ENCODE data around the gene WASL. TPM values are rescaled to one million over a fixed set of nuclear protein-coding genes. Genes with fewer than 3 reads are reported as not detected.

The WASL gene
- total and polyA plus RNA-seq, 2 of the 13 experiments (the other 11 are each of a cell fraction or from before 2014, with no cell fraction given): 7.9 to 12.8 TPM

DNA sequence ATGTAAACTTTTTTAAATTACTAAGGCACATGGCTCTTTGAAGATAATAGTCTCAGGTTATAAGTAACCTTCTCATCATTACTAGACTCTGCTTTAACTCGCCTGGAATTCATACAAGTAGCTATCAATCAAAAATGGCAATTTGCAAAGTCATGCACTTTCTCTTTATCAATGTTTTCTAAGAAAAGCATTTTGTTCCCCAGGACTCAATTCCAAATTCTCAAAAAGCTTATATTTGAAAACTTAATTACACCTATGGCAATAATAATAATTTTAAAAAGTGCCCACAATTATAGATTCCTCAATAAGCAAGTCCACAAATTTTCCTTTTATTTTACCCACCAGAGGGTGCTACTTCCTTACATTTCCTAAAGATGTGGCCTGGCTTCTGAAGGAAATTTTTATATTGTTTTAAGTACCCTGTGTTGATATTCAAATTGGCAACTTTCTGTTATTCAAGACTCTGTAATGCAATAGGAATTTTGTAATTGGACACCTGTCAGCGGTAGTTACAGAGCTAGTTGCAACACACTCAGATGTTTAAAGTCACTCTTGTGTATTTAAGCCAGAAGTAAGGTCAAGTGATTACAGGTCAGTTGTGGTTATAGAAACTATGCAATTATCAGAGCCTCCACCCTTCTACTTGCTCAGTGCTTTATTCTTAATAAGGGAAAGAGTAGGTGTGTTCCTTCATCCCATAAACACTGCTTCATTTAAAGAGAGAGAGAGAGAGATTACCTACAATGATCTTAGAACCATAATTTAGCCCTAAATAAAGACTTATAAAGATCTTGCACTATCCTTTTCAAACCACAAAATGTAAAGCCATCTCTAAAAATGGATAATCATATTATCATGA, 49.1 kb upstream of the WASL start (continued):
- TF ChIP-seq, protein P1, sequence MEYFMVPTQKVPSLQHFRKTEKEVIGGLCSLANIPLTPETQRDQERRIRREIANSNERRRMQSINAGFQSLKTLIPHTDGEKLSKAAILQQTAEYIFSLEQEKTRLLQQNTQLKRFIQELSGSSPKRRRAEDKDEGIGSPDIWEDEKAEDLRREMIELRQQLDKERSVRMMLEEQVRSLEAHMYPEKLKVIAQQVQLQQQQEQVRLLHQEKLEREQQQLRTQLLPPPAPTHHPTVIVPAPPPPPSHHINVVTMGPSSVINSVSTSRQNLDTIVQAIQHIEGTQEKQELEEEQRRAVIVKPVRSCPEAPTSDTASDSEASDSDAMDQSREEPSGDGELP (IDR thresholded peaks at IDR 0.05; ENCODE audit: borderline replicate concordance, low read depth): peak; percentile 44; the same call in 1 of the 2 replicates
- TF ChIP-seq ZNF205 (CRISPR knock-in tag; IDR thresholded peaks at IDR 0.05) (no peak), NR2C2 (CRISPR knock-in tag; IDR thresholded peaks at IDR 0.05; ENCODE audit: borderline replicate concordance) (peak; percentile 59), POLR2AphosphoS5 (IDR thresholded peaks at IDR 0.05; ENCODE audit: low read depth, low read length) (no peak), SAP130 (CRISPR knock-in tag; IDR thresholded peaks at IDR 0.05; ENCODE audit: low read depth) (peak; percentile 69), NFIC (IDR thresholded peaks at IDR 0.05; ENCODE audit: low read length) (peak; percentile 48; the same call in 1 of the 2 replicates), ZNF446 (CRISPR knock-in tag; IDR thresholded peaks at IDR 0.05) (no peak), TBX2 (CRISPR knock-in tag; IDR thresholded peaks at IDR 0.05; ENCODE audit: borderline replicate concordance) (no peak), BCL6 (CRISPR knock-in tag; IDR thresholded peaks at IDR 0.05) (peak; percentile 73), ZSCAN9 (CRISPR knock-in tag; IDR thresholded peaks at IDR 0.05; ENCODE audit: borderline replicate concordance) (peak; percentile 58; the same call in 1 of the 2 replicates), FOXA3 (CRISPR knock-in tag; IDR thresholded peaks at IDR 0.05) (peak; percentile 91), KAT8 (CRISPR knock-in tag; IDR thresholded peaks at IDR 0.05) (0 out of 2 replicates have a peak, but pooled peaks have one; percentile 32), YEATS2 (CRISPR knock-in tag; IDR thresholded peaks at IDR 0.05; ENCODE audit: borderline replicate concordance) (0 out of 2 replicates have a peak, but pooled peaks have one; percentile 33), ZNF788 (CRISPR knock-in tag; IDR thresholded peaks at IDR 0.05; ENCODE audit: borderline replicate concordance) (no peak), ZNF431 (CRISPR knock-in tag; IDR thresholded peaks at IDR 0.05; ENCODE audit: borderline replicate concordance, low read depth) (no peak), HMG20B (CRISPR knock-in tag; conservative IDR thresholded peaks at IDR 0.05) (peak; percentile 73), FOXM1 (CRISPR knock-in tag; IDR thresholded peaks at IDR 0.05) (no peak), FOSL1 (CRISPR knock-in tag; IDR thresholded peaks at IDR 0.05; ENCODE audit: borderline replicate concordance) (peak; percentile 32; the same call in 1 of the 2 replicates), JUND (CRISPR knock-in tag; IDR thresholded peaks at IDR 0.05) (peak; percentile 59; the same call in 1 of the 2 replicates), SOX13 (IDR thresholded peaks at IDR 0.05) (no peak), SOX13 (CRISPR knock-in tag; conservative IDR thresholded peaks at IDR 0.05 in 1 of 2, IDR thresholded peaks at IDR 0.05 in 1 of 2) (peak in 1 of 2 experiments; percentile 87; a peak in 2 of 4 replicates), ESRRA (CRISPR knock-in tag; IDR thresholded peaks at IDR 0.05; ENCODE audit: low read depth) (0 out of 2 replicates have a peak, but pooled peaks have one; percentile 28)
- TF ChIP-seq, protein P2, sequence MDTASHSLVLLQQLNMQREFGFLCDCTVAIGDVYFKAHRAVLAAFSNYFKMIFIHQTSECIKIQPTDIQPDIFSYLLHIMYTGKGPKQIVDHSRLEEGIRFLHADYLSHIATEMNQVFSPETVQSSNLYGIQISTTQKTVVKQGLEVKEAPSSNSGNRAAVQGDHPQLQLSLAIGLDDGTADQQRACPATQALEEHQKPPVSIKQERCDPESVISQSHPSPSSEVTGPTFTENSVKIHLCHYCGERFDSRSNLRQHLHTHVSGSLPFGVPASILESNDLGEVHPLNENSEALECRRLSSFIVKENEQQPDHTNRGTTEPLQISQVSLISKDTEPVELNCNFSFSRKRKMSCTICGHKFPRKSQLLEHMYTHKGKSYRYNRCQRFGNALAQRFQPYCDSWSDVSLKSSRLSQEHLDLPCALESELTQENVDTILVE (CRISPR knock-in tag; IDR thresholded peaks at IDR 0.05): peak; percentile 47; the same call in 1 of the 2 replicates
- TF ChIP-seq, protein P3, sequence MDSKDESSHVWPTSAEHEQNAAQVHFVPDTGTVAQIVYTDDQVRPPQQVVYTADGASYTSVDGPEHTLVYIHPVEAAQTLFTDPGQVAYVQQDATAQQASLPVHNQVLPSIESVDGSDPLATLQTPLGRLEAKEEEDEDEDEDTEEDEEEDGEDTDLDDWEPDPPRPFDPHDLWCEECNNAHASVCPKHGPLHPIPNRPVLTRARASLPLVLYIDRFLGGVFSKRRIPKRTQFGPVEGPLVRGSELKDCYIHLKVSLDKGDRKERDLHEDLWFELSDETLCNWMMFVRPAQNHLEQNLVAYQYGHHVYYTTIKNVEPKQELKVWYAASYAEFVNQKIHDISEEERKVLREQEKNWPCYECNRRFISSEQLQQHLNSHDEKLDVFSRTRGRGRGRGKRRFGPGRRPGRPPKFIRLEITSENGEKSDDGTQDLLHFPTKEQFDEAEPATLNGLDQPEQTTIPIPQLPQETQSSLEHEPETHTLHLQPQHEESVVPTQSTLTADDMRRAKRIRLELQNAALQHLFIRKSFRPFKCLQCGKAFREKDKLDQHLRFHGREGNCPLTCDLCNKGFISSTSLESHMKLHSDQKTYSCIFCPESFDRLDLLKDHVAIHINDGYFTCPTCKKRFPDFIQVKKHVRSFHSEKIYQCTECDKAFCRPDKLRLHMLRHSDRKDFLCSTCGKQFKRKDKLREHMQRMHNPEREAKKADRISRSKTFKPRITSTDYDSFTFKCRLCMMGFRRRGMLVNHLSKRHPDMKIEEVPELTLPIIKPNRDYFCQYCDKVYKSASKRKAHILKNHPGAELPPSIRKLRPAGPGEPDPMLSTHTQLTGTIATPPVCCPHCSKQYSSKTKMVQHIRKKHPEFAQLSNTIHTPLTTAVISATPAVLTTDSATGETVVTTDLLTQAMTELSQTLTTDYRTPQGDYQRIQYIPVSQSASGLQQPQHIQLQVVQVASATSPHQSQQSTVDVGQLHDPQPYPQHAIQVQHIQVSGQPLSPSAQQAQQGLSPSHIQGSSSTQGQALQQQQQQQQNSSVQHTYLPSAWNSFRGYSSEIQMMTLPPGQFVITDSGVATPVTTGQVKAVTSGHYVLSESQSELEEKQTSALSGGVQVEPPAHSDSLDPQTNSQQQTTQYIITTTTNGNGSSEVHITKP (CRISPR knock-in tag; IDR thresholded peaks at IDR 0.05; ENCODE audit: low read depth): peak; percentile 58; the same call in 1 of the 2 replicates
- TF ChIP-seq, protein P4, sequence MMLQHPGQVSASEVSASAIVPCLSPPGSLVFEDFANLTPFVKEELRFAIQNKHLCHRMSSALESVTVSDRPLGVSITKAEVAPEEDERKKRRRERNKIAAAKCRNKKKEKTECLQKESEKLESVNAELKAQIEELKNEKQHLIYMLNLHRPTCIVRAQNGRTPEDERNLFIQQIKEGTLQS (CRISPR knock-in tag; IDR thresholded peaks at IDR 0.05): 0 out of 2 replicates have a peak, but pooled peaks have one; percentile 54
